ENCODE data around the gene APBA2.
A peak's percentile ranks its signal among the peaks of the same experiment; 100 is the strongest.

Gene APBA2

GRCh38 chr15:29129926-29130325 is 244.2 kb downstream of the APBA2 start:
- no peak for DNase-seq (ENCODE audit: low read depth in 3 of 3, low spot score in 1 of 3)

GRCh38 chr15:29130476-29130875 is 244.7 kb downstream of the APBA2 start:
- DNase-seq (ENCODE audit: low read depth in 3 of 3, low spot score in 1 of 3) = no peak

- DNase-seq (ENCODE audit: low read depth in 3 of 3, low spot score in 1 of 3) = no peak
These were observed 245.4 kb downstream of the APBA2 start for GRCh38 chr15:29130951-29131839.

- no peak for DNase-seq (ENCODE audit: low read depth in 3 of 3, low spot score in 1 of 3)
These were observed 246.2 kb downstream of the APBA2 start for GRCh38 chr15:29131840-29132420.

- DNase-seq (ENCODE audit: low read depth in 3 of 3, low spot score in 1 of 3) = no peak
These were observed 247.0 kb downstream of the APBA2 start for GRCh38 chr15:29132735-29133181.

GRCh38 chr15:29133321-29133720 is 247.5 kb downstream of the APBA2 start:
- DNase-seq (ENCODE audit: low read depth in 3 of 3, low spot score in 1 of 3) = no peak

GRCh38 chr15:29133791-29134190 is 248.0 kb downstream of the APBA2 start:
- no peak for DNase-seq (ENCODE audit: low read depth in 3 of 3, low spot score in 1 of 3)

GRCh38 chr15:29134239-29134638 is 248.5 kb downstream of the APBA2 start:
- no peak for DNase-seq (ENCODE audit: low read depth in 3 of 3, low spot score in 1 of 3)

GRCh38 chr15:29134641-29135308 is 249.0 kb downstream of the APBA2 start:
- DNase-seq (ENCODE audit: low read depth in 3 of 3, low spot score in 1 of 3) = no peak

GRCh38 chr15:29135309-29135657 is 249.5 kb downstream of the APBA2 start:
- DNase-seq (ENCODE audit: low read depth in 3 of 3, low spot score in 1 of 3) = no peak

- DNase-seq (ENCODE audit: low read depth in 3 of 3, low spot score in 1 of 3) = no peak
These were observed 250.2 kb downstream of the APBA2 start for GRCh38 chr15:29135702-29136646.

GRCh38 chr15:29138260-29138659 is 252.5 kb downstream of the APBA2 start:
- no peak for DNase-seq (ENCODE audit: low read depth in 3 of 3, low spot score in 1 of 3)

GRCh38 chr15:29139072-29139471 is 253.3 kb downstream of the APBA2 start:
- no peak for DNase-seq (ENCODE audit: low read depth in 3 of 3, low spot score in 1 of 3)

GRCh38 chr15:29139540-29140459 is 254.0 kb downstream of the APBA2 start:
- peak in 2 of 3 donors; percentile 18 to 45 for DNase-seq (ENCODE audit: low read depth in 3 of 3, low spot score in 1 of 3)

- no peak for DNase-seq (ENCODE audit: low read depth in 3 of 3, low spot score in 1 of 3)
These were observed 254.9 kb downstream of the APBA2 start for GRCh38 chr15:29140475-29141307.

- DNase-seq (ENCODE audit: low read depth in 3 of 3, low spot score in 1 of 3) = no peak
These were observed 255.7 kb downstream of the APBA2 start for GRCh38 chr15:29141308-29142128.

GRCh38 chr15:29142129-29142747 is 256.5 kb downstream of the APBA2 start:
- no peak for DNase-seq (ENCODE audit: low read depth in 3 of 3, low spot score in 1 of 3)

- DNase-seq (ENCODE audit: low read depth in 3 of 3, low spot score in 1 of 3) = no peak
These were observed 257.5 kb downstream of the APBA2 start for GRCh38 chr15:29143293-29143692.

Data from stimulated activated CD4-positive, alpha-beta T cell treated with anti-CD3 and anti-CD28 coated beads, TNF-alpha, amount 100 ng/mL, for 1 hour (primary cell).